ENCODE results near the gene SURF2. TPM values are rescaled to one million over a fixed set of nuclear protein-coding genes. Genes with fewer than 3 reads are reported as not detected.

SURF2 gene
- total RNA-seq, 1 donor from 2014 or later: 20.0 TPM

- TF ChIP-seq CTCF (IDR thresholded peaks at IDR 0.05; ENCODE audit: insufficient read depth, low read depth, low read length) (no peak), EZH2 (IDR thresholded peaks at IDR 0.05; ENCODE audit: insufficient read depth, low read length) (no peak)
- no peak overlapping the region for H2AFZ ChIP-seq (ENCODE audit: low read depth, low read length)
- H3K4me1 ChIP-seq (ENCODE audit: insufficient read depth, low read length): peaks cover 10% of the 10 kb centered on the region
- H3K9me3 Mint-ChIP-seq (ENCODE audit: unreplicated experiment): no peaks in the 10 kb centered on the region
- FAIRE-seq (no peak), DNase-seq (ENCODE audit: low read depth) (no peak)
- H3K4me3 ChIP-seq (ENCODE audit: insufficient read depth, low read depth, low read length): no peak overlapping the region
- H3K9me3 ChIP-seq (ENCODE audit: insufficient read depth, low read depth, low read length): no peaks in the 10 kb centered on the region
- H3K4me3 Mint-ChIP-seq (ENCODE audit: unreplicated experiment): no peak overlapping the region
- no peak overlapping the region for H3K27ac ChIP-seq (ENCODE audit: low read depth, low read length)
- peaks cover 88% of the 10 kb centered on the region for H4K20me1 ChIP-seq (ENCODE audit: insufficient read depth, low read length)
- peaks cover 31% of the 10 kb centered on the region for H3K4me1 Mint-ChIP-seq (ENCODE audit: low read depth, unreplicated experiment)
- no peaks in the 10 kb centered on the region for H3K27me3 Mint-ChIP-seq (ENCODE audit: low read depth, unreplicated experiment)
- no peak overlapping the region for H3K4me2 ChIP-seq (ENCODE audit: low read length)
- H3K27me3 ChIP-seq (ENCODE audit: insufficient read depth, low read length): no peaks in the 10 kb centered on the region
- H3K36me3 ChIP-seq (ENCODE audit: insufficient read depth, low read length): peaks cover 46% of the 10 kb centered on the region
- peaks cover 11% of the 10 kb centered on the region for H3K36me3 Mint-ChIP-seq (ENCODE audit: low read depth, unreplicated experiment)
- H3K9ac ChIP-seq (ENCODE audit: low read length): no peak overlapping the region
- H3K27ac Mint-ChIP-seq (ENCODE audit: unreplicated experiment): peak overlapping the region; percentile 75
- peaks cover 89% of the 10 kb centered on the region for H3K79me2 ChIP-seq (ENCODE audit: insufficient read depth, low read length)
These were observed 4.3 kb downstream of the SURF2 start for GRCh38 chr9:133360400-133361393.

- Histone ChIP-seq H3K27ac (ENCODE audit: low read depth, low read length) (no peak overlapping the region), H3K36me3 (ENCODE audit: insufficient read depth, low read length) (peaks cover 53% of the 10 kb centered on the region), H3K9ac (ENCODE audit: low read length) (no peak overlapping the region), H3K4me1 (ENCODE audit: insufficient read depth, low read length) (peaks cover 9% of the 10 kb centered on the region), H3K9me3 (ENCODE audit: insufficient read depth, low read depth, low read length) (no peaks in the 10 kb centered on the region), H4K20me1 (ENCODE audit: insufficient read depth, low read length) (peaks cover 94% of the 10 kb centered on the region), H3K4me2 (ENCODE audit: low read length) (no peak overlapping the region), H3K27me3 (ENCODE audit: insufficient read depth, low read length) (no peaks in the 10 kb centered on the region), H2AFZ (ENCODE audit: low read depth, low read length) (no peak overlapping the region), H3K4me3 (ENCODE audit: insufficient read depth, low read depth, low read length) (no peak overlapping the region), H3K79me2 (ENCODE audit: insufficient read depth, low read length) (peaks cover 92% of the 10 kb centered on the region)
- Mint-ChIP-seq H3K4me1 (ENCODE audit: low read depth, unreplicated experiment) (peaks cover 31% of the 10 kb centered on the region), H3K27ac (ENCODE audit: unreplicated experiment) (peak overlapping the region; percentile 75), H3K27me3 (ENCODE audit: low read depth, unreplicated experiment) (no peaks in the 10 kb centered on the region), H3K4me3 (ENCODE audit: unreplicated experiment) (no peak overlapping the region), H3K36me3 (ENCODE audit: low read depth, unreplicated experiment) (peaks cover 11% of the 10 kb centered on the region), H3K9me3 (ENCODE audit: unreplicated experiment) (no peaks in the 10 kb centered on the region)
- DNase-seq (ENCODE audit: low read depth) (no peak), FAIRE-seq (no peak)
- no peak for TF ChIP-seq EZH2 (IDR thresholded peaks at IDR 0.05; ENCODE audit: insufficient read depth, low read length)
- TF ChIP-seq CTCF (IDR thresholded peaks at IDR 0.05; ENCODE audit: insufficient read depth, low read depth, low read length): no peak
These were observed 5.2 kb downstream of the SURF2 start for GRCh38 chr9:133361507-133362092.
